KMS-11 (cell line): ENCODE results near the gene TRIM6.
"Not testable (repeated sequence)": the region's sequence is repeated elsewhere in the genome, so short reads cannot be mapped to it uniquely, and the experiment has no call there.

ENCODE experiments used
- H2AFZ ChIP-seq: fragments of 200-600 bp; sonication (generic); 2 replicates; pipeline ENCODE4 v1.6.1; 2016; ENCODE audit warnings: antibody characterized with exemption, mixed run types, low read depth
- H3K27ac ChIP-seq: fragments of 200-600 bp; sonication (generic); 2 replicates; pipeline ENCODE4 v1.6.1; 2016; ENCODE audit warnings: mild to moderate bottlenecking, mixed run types
- H3K27me3 ChIP-seq: fragments of 200-600 bp; sonication (generic); 2 replicates; pipeline ENCODE4 v1.6.1; 2017; ENCODE audit warnings: mild to moderate bottlenecking, low read depth, mixed run types, moderate library complexity; ENCODE audit not compliant: insufficient read depth
- H3K36me3 ChIP-seq: fragments of 200-600 bp; sonication (generic); 2 replicates; pipeline ENCODE4 v1.6.1; 2017; ENCODE audit warnings: mild to moderate bottlenecking, mixed run types; ENCODE audit not compliant: insufficient read depth
- H3K4me1 ChIP-seq: fragments of 200-600 bp; sonication (generic); 2 replicates; pipeline ENCODE4 v1.6.1; 2016; ENCODE audit warnings: mild to moderate bottlenecking, low read depth, mixed run types; ENCODE audit not compliant: poor library complexity, severe bottlenecking
- H3K4me2 ChIP-seq: fragments of 200-600 bp; sonication (generic); 2 replicates; pipeline ENCODE4 v1.7.0; 2016; ENCODE audit warnings: mild to moderate bottlenecking, mixed run types
- H3K4me3 ChIP-seq: fragments of 200-600 bp; sonication (generic); IDR thresholded peaks from 2 replicates; pipeline ENCODE4 v1.6.1; 2017; ENCODE audit warnings: low read depth, low read length, mixed read lengths; ENCODE audit not compliant: insufficient read depth
- H3K79me2 ChIP-seq: fragments of 200-600 bp; sonication (generic); 2 replicates; pipeline ENCODE4 v1.6.1; 2016; ENCODE audit warnings: low read depth, mixed run types; ENCODE audit not compliant: insufficient read depth
- H3K9ac ChIP-seq: fragments of 200-600 bp; sonication (generic); 2 replicates; pipeline ENCODE4 v1.6.1; 2016; ENCODE audit warnings: mild to moderate bottlenecking, mixed run types
- H4K20me1 ChIP-seq: fragments of 200-600 bp; sonication (generic); 2 replicates; pipeline ENCODE4 v1.6.1; 2016; ENCODE audit warnings: mild to moderate bottlenecking, mixed run types; ENCODE audit not compliant: insufficient read depth
- TF ChIP-seq, protein P1 (sequence below): fragments of 200-600 bp; sonication (generic); conservative IDR thresholded peaks from 2 replicates; pipeline ENCODE4 v1.6.1; 2017; ENCODE audit warnings: low read depth, mild to moderate bottlenecking, antibody characterized with exemption, low read length, moderate library complexity, mixed read lengths

The TRIM6 gene

DNA sequence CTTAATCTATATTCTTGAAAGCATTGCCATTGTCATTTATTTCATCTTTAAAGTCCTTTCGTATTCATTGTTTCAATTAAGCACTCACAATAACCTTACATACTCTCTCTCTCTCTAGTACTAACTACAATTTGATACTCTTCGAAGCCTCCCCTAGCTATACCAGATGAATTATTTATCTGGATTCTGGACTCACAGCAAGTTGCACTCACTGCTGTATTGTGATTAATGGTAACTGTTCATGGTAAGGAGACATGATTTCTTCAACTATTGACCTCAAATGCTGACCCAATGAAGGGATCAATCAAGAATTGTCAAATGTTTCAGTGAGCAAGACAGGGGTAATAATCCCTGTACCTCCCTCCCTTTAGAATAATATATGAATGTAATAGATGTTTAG is 21.8 kb upstream of the TRIM6 start:
- Histone ChIP-seq H3K4me1 (no peaks in the 10 kb centered on the region), H3K9ac (no peak overlapping the region), H4K20me1 (no peaks in the 10 kb centered on the region), H3K79me2 (no peaks in the 10 kb centered on the region), H3K27ac (no peak overlapping the region), H3K4me3 (no peak overlapping the region), H3K27me3 (no peaks in the 10 kb centered on the region), H3K36me3 (no peaks in the 10 kb centered on the region), H2AFZ (no peak overlapping the region), H3K4me2 (no peak overlapping the region)
- TF ChIP-seq, protein P1, sequence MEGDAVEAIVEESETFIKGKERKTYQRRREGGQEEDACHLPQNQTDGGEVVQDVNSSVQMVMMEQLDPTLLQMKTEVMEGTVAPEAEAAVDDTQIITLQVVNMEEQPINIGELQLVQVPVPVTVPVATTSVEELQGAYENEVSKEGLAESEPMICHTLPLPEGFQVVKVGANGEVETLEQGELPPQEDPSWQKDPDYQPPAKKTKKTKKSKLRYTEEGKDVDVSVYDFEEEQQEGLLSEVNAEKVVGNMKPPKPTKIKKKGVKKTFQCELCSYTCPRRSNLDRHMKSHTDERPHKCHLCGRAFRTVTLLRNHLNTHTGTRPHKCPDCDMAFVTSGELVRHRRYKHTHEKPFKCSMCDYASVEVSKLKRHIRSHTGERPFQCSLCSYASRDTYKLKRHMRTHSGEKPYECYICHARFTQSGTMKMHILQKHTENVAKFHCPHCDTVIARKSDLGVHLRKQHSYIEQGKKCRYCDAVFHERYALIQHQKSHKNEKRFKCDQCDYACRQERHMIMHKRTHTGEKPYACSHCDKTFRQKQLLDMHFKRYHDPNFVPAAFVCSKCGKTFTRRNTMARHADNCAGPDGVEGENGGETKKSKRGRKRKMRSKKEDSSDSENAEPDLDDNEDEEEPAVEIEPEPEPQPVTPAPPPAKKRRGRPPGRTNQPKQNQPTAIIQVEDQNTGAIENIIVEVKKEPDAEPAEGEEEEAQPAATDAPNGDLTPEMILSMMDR, result no peak

DNA sequence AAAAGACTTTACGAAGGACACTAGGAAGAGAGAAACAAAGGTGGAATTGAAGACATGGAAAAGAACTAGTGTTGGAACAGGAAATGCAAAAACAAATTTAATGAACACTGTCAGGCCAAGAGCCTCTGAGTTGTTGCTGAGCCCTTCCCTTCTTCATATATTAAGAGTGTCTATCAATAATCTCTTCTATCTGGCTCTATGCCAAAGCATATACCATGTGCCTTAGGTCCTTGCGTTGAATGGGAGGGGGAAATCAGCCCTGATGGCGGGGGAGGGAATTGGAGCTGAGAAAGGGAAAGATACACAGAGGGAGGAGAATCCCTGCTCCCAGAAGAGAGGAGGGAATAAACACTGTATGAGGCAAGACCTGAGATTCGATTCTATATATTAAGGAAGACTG is 21.3 kb upstream of the TRIM6 start:
- TF ChIP-seq, protein P1, result no peak
- Histone ChIP-seq H3K4me1 (no peaks in the 10 kb centered on the region), H4K20me1 (no peaks in the 10 kb centered on the region), H3K27me3 (no peaks in the 10 kb centered on the region), H3K79me2 (no peaks in the 10 kb centered on the region), H2AFZ (no peak overlapping the region), H3K4me3 (no peak overlapping the region), H3K9ac (no peak overlapping the region), H3K4me2 (no peak overlapping the region), H3K36me3 (no peaks in the 10 kb centered on the region), H3K27ac (no peak overlapping the region)

DNA sequence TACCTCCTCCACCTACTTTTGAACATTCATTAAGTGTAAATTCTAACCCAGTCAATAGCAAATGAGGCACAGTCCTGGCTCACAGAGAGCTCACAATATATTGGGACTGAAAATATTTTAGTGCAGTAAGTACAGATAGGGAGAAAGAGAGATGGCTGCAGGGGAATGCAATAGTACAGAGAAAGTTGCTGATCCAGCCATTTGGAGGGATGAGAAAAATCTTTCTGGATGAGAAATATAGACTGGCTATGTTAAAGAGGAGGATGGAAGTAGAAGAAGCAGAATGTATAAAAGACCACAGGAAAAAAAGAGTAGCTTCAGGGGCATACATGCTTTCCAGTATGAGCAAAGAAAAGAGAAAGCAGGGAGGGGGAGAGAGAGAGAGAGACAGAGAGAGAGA is 19.3 kb upstream of the TRIM6 start:
- no peak overlapping the region for H3K4me3 ChIP-seq
- H3K9ac ChIP-seq, result no peak overlapping the region
- H2AFZ ChIP-seq, result no peak overlapping the region
- H3K4me2 ChIP-seq, result no peak overlapping the region
- TF ChIP-seq, protein P1, result no peak
- H4K20me1 ChIP-seq, result no peaks in the 10 kb centered on the region
- no peaks in the 10 kb centered on the region for H3K27me3 ChIP-seq
- no peak overlapping the region for H3K27ac ChIP-seq
- H3K79me2 ChIP-seq, result no peaks in the 10 kb centered on the region
- H3K36me3 ChIP-seq, result no peaks in the 10 kb centered on the region
- H3K4me1 ChIP-seq, result no peaks in the 10 kb centered on the region

DNA sequence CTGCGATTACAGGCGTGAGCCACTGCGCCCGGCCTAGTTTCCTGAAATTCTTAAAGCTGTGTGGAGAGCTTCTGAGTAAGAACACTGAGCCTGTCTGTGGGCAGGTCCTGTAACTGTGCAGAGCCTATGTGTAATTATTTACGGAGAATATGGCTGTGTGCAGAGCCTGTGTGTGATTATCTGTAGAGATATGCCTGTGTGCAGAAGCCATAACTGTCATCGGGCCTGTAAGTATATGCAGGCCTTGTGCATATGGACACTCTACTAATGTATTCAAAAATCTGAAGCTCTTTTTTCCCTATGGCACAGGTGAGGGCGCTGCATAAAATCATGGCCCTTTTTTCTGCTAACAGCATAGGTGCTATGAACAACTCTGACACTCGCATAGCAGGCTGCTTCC is 15.9 kb upstream of the TRIM6 start, which contains the start of gene OR52B6:
Gene OR52B6, plus strand, starts transcription at position 301 of the 400 bp plus-strand sequence. Its CDS starts 0 bp downstream, at position 301.
- Histone ChIP-seq H3K4me2 (no peak within 1 kb of the TSS), H3K79me2 (no peaks in the 10 kb centered on the region), H3K36me3 (no peaks in the 10 kb centered on the region), H3K9ac (no peak within 1 kb of the TSS), H3K4me3 (no peak within 1 kb of the TSS), H3K4me1 (no peaks in the 10 kb centered on the region), H3K27me3 (no peaks in the 10 kb centered on the region), H2AFZ (no peak within 1 kb of the TSS), H3K27ac (no peak within 1 kb of the TSS), H4K20me1 (no peaks in the 10 kb centered on the region)
- TF ChIP-seq, protein P1, result no peak

DNA sequence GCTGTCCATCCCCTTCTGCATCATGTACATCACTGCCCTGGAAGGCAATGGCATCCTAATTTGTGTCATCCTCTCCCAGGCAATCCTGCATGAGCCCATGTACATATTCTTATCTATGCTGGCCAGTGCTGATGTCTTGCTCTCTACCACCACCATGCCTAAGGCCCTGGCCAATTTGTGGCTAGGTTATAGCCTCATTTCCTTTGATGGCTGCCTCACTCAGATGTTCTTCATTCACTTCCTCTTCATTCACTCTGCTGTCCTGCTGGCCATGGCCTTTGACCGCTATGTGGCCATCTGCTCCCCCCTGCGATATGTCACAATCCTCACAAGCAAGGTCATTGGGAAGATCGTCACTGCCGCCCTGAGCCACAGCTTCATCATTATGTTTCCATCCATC is 15.4 kb upstream of the TRIM6 start:
- Histone ChIP-seq H4K20me1 (no peaks in the 10 kb centered on the region), H2AFZ (no peak overlapping the region), H3K79me2 (no peaks in the 10 kb centered on the region), H3K4me3 (no peak overlapping the region), H3K27ac (no peak overlapping the region), H3K36me3 (no peaks in the 10 kb centered on the region), H3K9ac (no peak overlapping the region), H3K4me2 (no peak overlapping the region), H3K4me1 (no peaks in the 10 kb centered on the region), H3K27me3 (no peaks in the 10 kb centered on the region)
- TF ChIP-seq, protein P1, result no peak

DNA sequence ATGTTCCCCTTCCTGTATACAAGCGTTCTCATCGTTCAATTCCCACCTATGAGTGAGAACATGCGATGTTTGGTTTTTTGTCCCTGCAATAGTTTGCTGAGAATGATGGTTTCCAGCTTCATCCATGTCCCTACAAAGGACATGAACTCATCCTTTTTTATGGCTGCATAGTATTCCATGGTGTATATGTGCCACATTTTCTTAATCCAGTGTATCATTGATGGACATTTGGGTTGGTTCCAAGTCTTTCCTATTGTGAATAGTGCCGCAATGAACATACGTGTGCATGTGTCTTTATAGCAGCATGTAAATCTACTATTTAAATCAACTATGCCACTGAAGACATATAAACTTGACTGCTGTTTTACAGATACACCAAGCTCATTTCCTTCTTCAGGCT is 12.0 kb upstream of the TRIM6 start:
- not testable (repeated sequence) for H3K27ac ChIP-seq, H3K4me2 ChIP-seq, H2AFZ ChIP-seq, H3K79me2 ChIP-seq, H3K36me3 ChIP-seq, H3K9ac ChIP-seq, H3K27me3 ChIP-seq, H3K4me1 ChIP-seq, H3K4me3 ChIP-seq, H4K20me1 ChIP-seq

DNA sequence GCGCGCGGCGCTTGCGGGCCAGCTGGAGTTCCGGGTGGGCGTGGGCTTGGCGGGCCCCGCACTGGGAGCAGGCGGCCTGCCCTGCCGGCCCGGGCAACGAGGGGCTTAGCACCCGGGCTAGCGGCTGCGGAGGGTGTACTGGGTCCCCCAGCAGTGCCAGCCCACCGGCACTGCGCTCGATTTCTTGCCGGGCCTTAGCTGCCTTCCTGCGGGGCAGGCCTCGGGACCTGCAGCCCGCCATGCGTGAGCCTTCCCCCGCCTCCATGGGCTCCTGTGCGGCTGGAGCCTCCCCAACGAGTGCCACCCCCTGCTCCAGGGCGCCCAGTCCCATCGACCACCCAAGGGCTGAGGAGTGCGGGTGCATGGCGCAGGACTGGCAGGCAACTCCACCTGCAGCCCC is 6.5 kb upstream of the TRIM6 start:
- H3K4me1 ChIP-seq, H3K79me2 ChIP-seq, H3K27ac ChIP-seq: not testable (repeated sequence)

More for the DNA sequence above, 6.5 kb upstream of the TRIM6 start:
- not testable (repeated sequence) for H3K4me3 ChIP-seq, H3K9ac ChIP-seq, H3K4me2 ChIP-seq, H3K27me3 ChIP-seq, H2AFZ ChIP-seq, H4K20me1 ChIP-seq, H3K36me3 ChIP-seq
